HG03520 (cell line): ENCODE measurements around the gene C1orf115.
"Not testable (repeated sequence)": the region's sequence is repeated elsewhere in the genome, so short reads cannot be mapped to it uniquely, and the experiment has no call there.

ENCODE experiments used
- ATAC-seq: cut with Tn5 transposase; IDR thresholded peaks from one replicate; pipeline ENCODE4 v1.9.1; 2021; ENCODE audit warnings: mild to moderate bottlenecking, moderate library complexity; ENCODE audit not compliant: unreplicated experiment

The C1orf115 gene

GRCh38 chr1:220690140-220691052 is at the start of gene C1orf115:
TSS of gene C1orf115 (plus strand) at chr1:220690363. CDS start at chr1:220690403, 40 bp downstream.
- peak; percentile 97 for ATAC-seq

GRCh38 chr1:220642285-220642684 is 47.9 kb upstream of the C1orf115 start:
- no peak for ATAC-seq

GRCh38 chr1:220652995-220653394 is 37.2 kb upstream of the C1orf115 start:
- no peak for ATAC-seq

GRCh38 chr1:220655509-220655908 is 34.7 kb upstream of the C1orf115 start:
- ATAC-seq, result peak; percentile 93

GRCh38 chr1:220655961-220656740 is 34.0 kb upstream of the C1orf115 start:
- no peak for ATAC-seq

- no peak for ATAC-seq
Observed at GRCh38 chr1:220666349-220666748, 23.8 kb upstream of the C1orf115 start.

GRCh38 chr1:220669005-220669404 is 21.2 kb upstream of the C1orf115 start:
- no peak for ATAC-seq

GRCh38 chr1:220670365-220670764 is 19.8 kb upstream of the C1orf115 start:
- no peak for ATAC-seq

GRCh38 chr1:220673921-220674320 is 16.2 kb upstream of the C1orf115 start:
- no peak for ATAC-seq

- no peak for ATAC-seq
Observed at GRCh38 chr1:220677251-220677650, 12.9 kb upstream of the C1orf115 start.

GRCh38 chr1:220680085-220680687 is 10.0 kb upstream of the C1orf115 start:
- peak; percentile 95 for ATAC-seq

- ATAC-seq, result no peak
Observed at GRCh38 chr1:220681220-220681880, 8.8 kb upstream of the C1orf115 start.

- no peak for ATAC-seq
Observed at GRCh38 chr1:220682901-220683576, 7.1 kb upstream of the C1orf115 start.

- ATAC-seq, result not testable (repeated sequence)
Observed at GRCh38 chr1:220683716-220684115, 6.4 kb upstream of the C1orf115 start.

GRCh38 chr1:220684890-220685289 is 5.3 kb upstream of the C1orf115 start:
- no peak for ATAC-seq

- ATAC-seq, result no peak
Observed at GRCh38 chr1:220685879-220686278, 4.3 kb upstream of the C1orf115 start.

GRCh38 chr1:220687809-220688208 is 2.4 kb upstream of the C1orf115 start:
- no peak for ATAC-seq

- ATAC-seq, result no peak
Observed at GRCh38 chr1:220689666-220690065, 497 bp upstream of the C1orf115 start.

- ATAC-seq, result no peak
Observed at GRCh38 chr1:220691053-220691684, 1.0 kb downstream of the C1orf115 start.
